Left colon (tissue), 2 donors: Measurements from ENCODE around the gene MLKL. TPM values are rescaled to one million over a fixed set of nuclear protein-coding genes. Genes with fewer than 3 reads are reported as not detected.
"Not testable (repeated sequence)": the region's sequence is repeated elsewhere in the genome, so short reads cannot be mapped to it uniquely, and the experiment has no call there.

ENCODE experiments used
- ATAC-seq: fragments of 200-7000 bp; cut with Tn5 transposase; one replicate; pipeline ENCODE4 v1.9.1; 2020; ENCODE audit warnings: mild to moderate bottlenecking, moderate library complexity
- DNase-seq, 2 donors: peaks; one replicate each; pipeline ENCODE4 v3.0.0-alpha.2; 2020
- intact Hi-C, 2 donors: fragments of 100-400 bp; cut with DNase I in 1 of 2; cut with micrococcal nuclease in 1 of 2; formaldehyde crosslinking; loops; one replicate each; pipeline versions ENCODE4 v1.11.2 to v1.14.0; 2022; cut with DNase I, micrococcal nuclease
- total RNA-seq, 2 donors: library from RNA; stranded (reverse); fragmentation: NEBNext Ultra II Directional; extraction: Animal tissue kit (Norgen Biotek cat#: 25700); gene quantifications; one replicate each; pipeline ENCODE4 v1.2.1, GENCODE V29; 2021
- donor health status: DM: no; HTN: no; CAD: no.
- donor health status: DM: yes; HTN: yes; CAD: no.

MLKL gene
- total RNA-seq, 2 donors from 2014 or later = 15.9 to 24.4 TPM

- intact Hi-C loops = no loop called here
- ATAC-seq (peak; percentile 99), DNase-seq (peak; percentile 94 to 99)
Measured at GRCh38 chr16:74666425-74667254, 34.0 kb downstream of the MLKL start, which contains the start of gene RFWD3. TSS of gene RFWD3 (minus strand) at chr16:74666877. CDS start at chr16:74661449, 5,428 bp downstream.

- intact Hi-C loops = no loop called here
- ATAC-seq (no peak), DNase-seq (no peak)
Measured at GRCh38 chr16:74666010-74666421, 34.6 kb downstream of the MLKL start.

- intact Hi-C loops = no loop called here
- ATAC-seq = no peak
- no peak for DNase-seq
Measured at GRCh38 chr16:74661064-74661463, 39.6 kb downstream of the MLKL start.

- no peak for ATAC-seq
- intact Hi-C loops = no loop called here
Measured at GRCh38 chr16:74660383-74660782, 40.3 kb downstream of the MLKL start.

GRCh38 chr16:74659041-74659440 is 41.6 kb downstream of the MLKL start:
- DNase-seq (no peak), ATAC-seq (no peak)
- intact Hi-C loops = no loop called here

More at GRCh38 chr16:74660383-74660782, 40.3 kb downstream of the MLKL start:
- DNase-seq = no peak

- ATAC-seq (no peak), DNase-seq (no peak)
- intact Hi-C loops = no loop called here
Measured at GRCh38 chr16:74657870-74658642, 42.6 kb downstream of the MLKL start.

GRCh38 chr16:74654536-74655050 is 46.1 kb downstream of the MLKL start:
- DNase-seq (no peak), ATAC-seq (no peak)
- intact Hi-C loops = no loop called here

GRCh38 chr16:74652883-74653282 is 47.8 kb downstream of the MLKL start:
- ATAC-seq, DNase-seq, intact Hi-C loops: not testable (repeated sequence)

- intact Hi-C loops = no loop called here
- DNase-seq (no peak), ATAC-seq (no peak)
Measured at GRCh38 chr16:74652249-74652648, 48.4 kb downstream of the MLKL start.

GRCh38 chr16:74651841-74652240 is 48.8 kb downstream of the MLKL start:
- DNase-seq = no peak
- ATAC-seq = no peak
- intact Hi-C loops = no loop called here

GRCh38 chr16:74650966-74651567 is 49.6 kb downstream of the MLKL start:
- ATAC-seq = no peak
- DNase-seq = no peak
- intact Hi-C loops = no loop called here

- no peak for ATAC-seq
- intact Hi-C loops = no loop called here
- DNase-seq = no peak
Measured at GRCh38 chr16:74649839-74650504, 50.7 kb downstream of the MLKL start.

GRCh38 chr16:74641969-74642368 is 58.7 kb downstream of the MLKL start:
- DNase-seq = no peak
- ATAC-seq = no peak
- intact Hi-C loops = no loop called here

- intact Hi-C loops = no loop called here
- ATAC-seq = no peak
- no peak for DNase-seq
Measured at GRCh38 chr16:74637742-74638453, 62.8 kb downstream of the MLKL start.

GRCh38 chr16:74635303-74635702 is 65.4 kb downstream of the MLKL start:
- intact Hi-C loops = no loop called here
- ATAC-seq (no peak), DNase-seq (no peak)

GRCh38 chr16:74633686-74634085 is 67.0 kb downstream of the MLKL start:
- intact Hi-C loops = no loop called here
- ATAC-seq (no peak), DNase-seq (no peak)

- ATAC-seq (no peak), DNase-seq (no peak)
- intact Hi-C loops = loop anchor here in 1 of 2 donors (10.0 kb wide), 1 partner anchor 173 kb away; no protein-coding TSS in a partner anchor
Measured at GRCh38 chr16:74627506-74628220, 73.0 kb downstream of the MLKL start.
